ENCODE measurements around the gene DNASE1L3. TPM values are rescaled to one million over a fixed set of nuclear protein-coding genes. Genes with fewer than 3 reads are reported as not detected.

The DNASE1L3 gene
- total RNA-seq, 1 donor from 2014 or later: not detected

DNA sequence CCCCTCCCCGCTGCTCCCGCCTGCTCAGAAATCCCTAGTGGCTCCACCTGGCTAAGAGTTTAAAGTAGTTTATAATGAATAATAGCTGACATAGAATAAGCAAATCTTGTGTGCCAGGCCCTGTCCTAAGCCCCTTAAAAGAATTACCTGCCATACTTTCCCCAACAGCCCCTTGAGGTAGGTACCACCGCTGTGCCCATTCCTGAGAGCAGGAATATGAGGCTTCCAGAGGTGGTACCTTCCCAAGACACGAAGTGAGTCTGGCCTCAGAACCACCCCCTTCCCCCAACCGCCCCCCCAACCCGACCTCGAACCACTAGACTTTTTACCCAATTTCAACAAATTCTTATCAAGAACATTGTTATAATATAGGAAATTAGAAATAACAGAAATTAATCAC lies 28.1 kb upstream of the DNASE1L3 start:
- Mint-ChIP-seq H3K4me1 (ENCODE audit: unreplicated experiment) (peaks cover 20% of the 10 kb centered on the region), H3K9me3 (ENCODE audit: unreplicated experiment) (no peaks in the 10 kb centered on the region)
- no peak for DNase-seq (ENCODE audit: extremely low spot score, unreplicated experiment)

DNA sequence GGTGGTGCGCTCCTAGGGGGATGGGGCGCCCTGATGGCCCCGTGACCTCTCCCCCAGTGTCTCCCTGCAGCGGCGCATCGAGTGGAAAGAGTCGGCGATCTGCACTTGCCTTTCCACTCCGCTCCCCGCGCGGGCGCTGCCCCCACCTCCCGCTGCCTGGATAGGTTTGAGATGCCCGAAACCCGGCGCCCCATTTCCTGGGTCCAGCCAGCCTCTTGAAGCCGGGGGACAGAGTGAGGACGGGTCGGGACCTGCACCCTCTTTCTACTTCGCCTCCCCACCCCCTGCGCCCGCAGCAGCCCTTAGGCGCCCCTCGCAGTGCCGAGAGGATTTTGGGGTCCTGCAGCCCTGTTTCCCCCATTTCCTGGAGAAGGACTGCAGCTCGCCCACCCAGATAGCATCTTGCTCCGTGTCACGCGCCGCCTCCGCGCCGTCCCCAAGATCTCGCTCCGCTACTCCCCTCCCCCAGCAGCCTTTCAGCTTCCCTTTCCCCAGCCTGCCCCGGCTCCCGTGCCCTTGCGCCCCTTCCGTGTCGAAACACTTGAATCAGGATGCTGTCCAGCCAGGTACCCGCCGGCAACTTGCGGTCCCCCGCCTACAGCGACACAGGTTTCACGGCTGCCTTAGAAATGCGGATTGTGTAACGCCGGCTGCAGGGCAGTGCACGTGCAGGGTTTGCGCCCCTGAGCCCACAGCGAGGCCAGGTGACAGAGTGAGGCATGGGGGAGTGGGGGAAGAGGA lies 27.3 kb upstream of the DNASE1L3 start:
- Mint-ChIP-seq H3K36me3 (ENCODE audit: unreplicated experiment) (no peaks in the 10 kb centered on the region), H3K27ac (ENCODE audit: unreplicated experiment) (no peak overlapping the region), H3K9me3 (ENCODE audit: unreplicated experiment) (no peaks in the 10 kb centered on the region), H3K4me1 (ENCODE audit: unreplicated experiment) (peaks cover 20% of the 10 kb centered on the region), H3K4me3 (ENCODE audit: unreplicated experiment) (peak overlapping the region; percentile 82), H3K27me3 (ENCODE audit: unreplicated experiment) (no peaks in the 10 kb centered on the region)
- TF ChIP-seq, protein P1, sequence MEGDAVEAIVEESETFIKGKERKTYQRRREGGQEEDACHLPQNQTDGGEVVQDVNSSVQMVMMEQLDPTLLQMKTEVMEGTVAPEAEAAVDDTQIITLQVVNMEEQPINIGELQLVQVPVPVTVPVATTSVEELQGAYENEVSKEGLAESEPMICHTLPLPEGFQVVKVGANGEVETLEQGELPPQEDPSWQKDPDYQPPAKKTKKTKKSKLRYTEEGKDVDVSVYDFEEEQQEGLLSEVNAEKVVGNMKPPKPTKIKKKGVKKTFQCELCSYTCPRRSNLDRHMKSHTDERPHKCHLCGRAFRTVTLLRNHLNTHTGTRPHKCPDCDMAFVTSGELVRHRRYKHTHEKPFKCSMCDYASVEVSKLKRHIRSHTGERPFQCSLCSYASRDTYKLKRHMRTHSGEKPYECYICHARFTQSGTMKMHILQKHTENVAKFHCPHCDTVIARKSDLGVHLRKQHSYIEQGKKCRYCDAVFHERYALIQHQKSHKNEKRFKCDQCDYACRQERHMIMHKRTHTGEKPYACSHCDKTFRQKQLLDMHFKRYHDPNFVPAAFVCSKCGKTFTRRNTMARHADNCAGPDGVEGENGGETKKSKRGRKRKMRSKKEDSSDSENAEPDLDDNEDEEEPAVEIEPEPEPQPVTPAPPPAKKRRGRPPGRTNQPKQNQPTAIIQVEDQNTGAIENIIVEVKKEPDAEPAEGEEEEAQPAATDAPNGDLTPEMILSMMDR (IDR thresholded peaks at IDR 0.05): no peak
- DNase-seq (ENCODE audit: extremely low spot score, unreplicated experiment): no peak

More for the DNA sequence above, 28.1 kb upstream of the DNASE1L3 start:
- Mint-ChIP-seq H3K4me3 (ENCODE audit: unreplicated experiment) (peak overlapping the region; percentile 82), H3K27ac (ENCODE audit: unreplicated experiment) (no peak overlapping the region), H3K27me3 (ENCODE audit: unreplicated experiment) (no peaks in the 10 kb centered on the region), H3K36me3 (ENCODE audit: unreplicated experiment) (no peaks in the 10 kb centered on the region)
- TF ChIP-seq, protein P1 (IDR thresholded peaks at IDR 0.05): no peak

DNA sequence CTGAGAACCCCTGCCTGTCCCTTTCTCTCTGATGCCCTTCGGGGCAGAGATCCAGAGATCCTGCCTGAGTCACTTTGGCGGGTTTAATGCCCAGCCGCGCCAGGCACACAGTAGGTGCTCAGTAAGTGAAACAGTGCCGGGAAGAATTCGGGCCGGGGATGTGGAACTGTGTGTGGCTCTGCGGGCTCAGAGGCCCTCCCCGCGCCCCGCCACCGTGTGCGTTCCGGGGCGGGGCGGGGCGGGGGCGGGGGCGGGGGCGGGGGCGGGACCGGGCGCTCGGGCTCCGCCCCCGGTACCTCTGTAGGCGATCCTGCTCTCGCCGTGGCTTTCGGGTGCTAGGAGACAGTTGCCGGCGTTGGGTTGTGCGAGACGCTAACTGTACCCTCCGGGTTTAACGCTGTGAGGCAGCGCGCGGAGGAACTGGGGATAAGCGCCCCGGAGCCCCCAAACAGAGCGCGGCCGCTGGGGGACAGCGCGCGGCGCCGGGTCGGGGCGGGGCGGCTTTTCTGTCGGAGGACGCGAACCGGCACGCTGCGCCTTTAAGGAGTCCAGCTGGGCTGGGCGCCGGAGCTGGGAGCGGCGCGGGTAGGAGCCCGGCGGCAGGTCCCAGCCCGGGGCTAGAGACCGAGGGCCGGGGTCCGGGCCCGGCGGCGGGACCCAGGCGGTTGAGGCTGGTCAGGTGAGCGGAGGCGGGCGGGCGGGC lies 26.6 kb upstream of the DNASE1L3 start, which contains the start of gene ABHD6:
ABHD6 (plus strand) TSS at position 555 of the 703 bp plus-strand sequence. CDS start 18,795 bp downstream, outside the sequence.
- DNase-seq (ENCODE audit: extremely low spot score, unreplicated experiment): peak; percentile 90
- TF ChIP-seq, protein P1 (IDR thresholded peaks at IDR 0.05): peak; percentile 43
- peak within 1 kb of the TSS; percentile 47 for H3K27ac Mint-ChIP-seq (ENCODE audit: unreplicated experiment)
- H3K9me3 Mint-ChIP-seq (ENCODE audit: unreplicated experiment): no peaks in the 10 kb centered on the region
- H3K36me3 Mint-ChIP-seq (ENCODE audit: unreplicated experiment): no peaks in the 10 kb centered on the region
- H3K4me3 Mint-ChIP-seq (ENCODE audit: unreplicated experiment): peak within 1 kb of the TSS; percentile 84
- H3K27me3 Mint-ChIP-seq (ENCODE audit: unreplicated experiment): peaks cover 1% of the 10 kb centered on the region
- peaks cover 19% of the 10 kb centered on the region for H3K4me1 Mint-ChIP-seq (ENCODE audit: unreplicated experiment)

DNA sequence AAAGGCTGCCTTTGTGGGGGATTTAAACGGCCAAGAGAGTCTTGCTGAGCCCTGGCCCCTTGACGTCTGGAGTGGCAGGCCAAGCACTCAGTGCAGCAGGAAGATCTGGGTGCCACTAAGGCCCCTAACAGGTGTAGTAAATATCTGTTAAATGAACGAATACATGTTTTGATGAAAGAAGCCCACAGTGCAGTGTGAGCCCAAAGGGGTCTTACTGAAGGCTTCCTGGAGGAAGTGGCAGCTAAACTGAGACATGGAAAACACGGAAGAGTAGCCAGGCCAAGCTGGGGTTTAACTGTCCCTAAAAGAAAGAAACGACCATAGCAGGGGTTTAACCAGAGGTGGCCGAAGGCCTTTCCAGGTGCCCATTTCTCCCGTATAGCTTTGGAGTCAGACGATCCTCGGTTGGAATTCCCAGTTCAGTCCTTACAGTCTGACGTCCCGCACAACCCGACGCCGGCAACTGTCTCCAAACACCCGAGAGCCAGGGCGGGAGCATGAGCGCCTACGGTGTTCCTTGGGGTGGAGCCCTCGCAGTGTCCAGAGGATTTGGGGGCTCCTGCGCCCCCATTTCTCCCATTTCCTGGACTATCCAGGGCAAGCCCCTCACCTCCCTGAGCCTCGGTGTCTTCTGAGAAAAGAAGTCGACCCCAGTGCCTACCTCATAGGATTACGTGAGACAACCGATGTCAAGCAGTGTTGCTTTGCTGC lies 25.9 kb upstream of the DNASE1L3 start:
- no peak for DNase-seq (ENCODE audit: extremely low spot score, unreplicated experiment)
- TF ChIP-seq, protein P1 (IDR thresholded peaks at IDR 0.05): no peak

More for the DNA sequence above, 25.9 kb upstream of the DNASE1L3 start:
- H3K36me3 Mint-ChIP-seq (ENCODE audit: unreplicated experiment): no peaks in the 10 kb centered on the region
- peak overlapping the region; percentile 84 for H3K4me3 Mint-ChIP-seq (ENCODE audit: unreplicated experiment)
- peak overlapping the region; percentile 47 for H3K27ac Mint-ChIP-seq (ENCODE audit: unreplicated experiment)
- peaks cover 18% of the 10 kb centered on the region for H3K4me1 Mint-ChIP-seq (ENCODE audit: unreplicated experiment)
- peaks cover 8% of the 10 kb centered on the region for H3K27me3 Mint-ChIP-seq (ENCODE audit: unreplicated experiment)
- no peaks in the 10 kb centered on the region for H3K9me3 Mint-ChIP-seq (ENCODE audit: unreplicated experiment)

All from osteocyte (in vitro differentiated cells).